GM23248 (cell line): ENCODE results near the gene LGALS3BP. TPM values are rescaled to one million over a fixed set of nuclear protein-coding genes. Genes with fewer than 3 reads are reported as not detected.

Experiments
- DNase-seq: peaks from one replicate; pipeline ENCODE4 v3.0.0-alpha.2; 2015
- H2AFZ ChIP-seq: fragments of 200-600 bp; sonication (generic); 2 replicates; pipeline ENCODE4 v1.6.1; 2016; ENCODE audit warnings: antibody characterized with exemption
- H3F3A ChIP-seq: fragments of 200-600 bp; sonication (generic); 2 replicates; pipeline ENCODE4 v1.6.1; 2016; ENCODE audit warnings: mild to moderate bottlenecking, antibody characterized with exemption, mixed run types; ENCODE audit not compliant: insufficient read depth
- H3K27ac ChIP-seq: fragments of 200-600 bp; sonication (generic); 2 replicates; pipeline ENCODE4 v1.5.1; 2016; ENCODE audit warnings: mild to moderate bottlenecking
- H3K27me3 ChIP-seq: fragments of 200-600 bp; sonication (generic); replicated peaks from 2 replicates; pipeline ENCODE4 v1.6.1; 2016; ENCODE audit warnings: mild to moderate bottlenecking; ENCODE audit not compliant: insufficient read depth
- H3K36me3 ChIP-seq: fragments of 200-600 bp; sonication (generic); 2 replicates; pipeline ENCODE4 v1.6.1; 2016; ENCODE audit warnings: low read depth, mild to moderate bottlenecking
- H3K4me1 ChIP-seq: fragments of 200-600 bp; sonication (generic); 2 replicates; pipeline ENCODE4 v1.6.1; 2016; ENCODE audit warnings: mild to moderate bottlenecking; ENCODE audit not compliant: insufficient read depth
- H3K4me2 ChIP-seq: fragments of 200-600 bp; sonication (generic); one replicate; pipeline ENCODE4 v1.6.1; 2016; ENCODE audit warnings: mild to moderate bottlenecking; ENCODE audit not compliant: unreplicated experiment
- H3K4me3 ChIP-seq: fragments of 200-600 bp; sonication (generic); 2 replicates; pipeline ENCODE4 v1.5.1; 2016; ENCODE audit warnings: mild to moderate bottlenecking
- H3K79me2 ChIP-seq: fragments of 200-600 bp; sonication (generic); 2 replicates; pipeline ENCODE4 v1.6.1; 2016; ENCODE audit warnings: mild to moderate bottlenecking; ENCODE audit not compliant: insufficient read depth
- H3K9ac ChIP-seq: fragments of 200-600 bp; sonication (generic); 2 replicates; pipeline ENCODE4 v1.6.1; 2016; ENCODE audit warnings: mild to moderate bottlenecking
- H3K9me2 ChIP-seq: fragments of 200-600 bp; sonication (generic); 2 replicates; pipeline ENCODE4 v1.6.1; 2016; ENCODE audit warnings: mixed run types, mild to moderate bottlenecking, moderate library complexity; ENCODE audit not compliant: insufficient read depth
- H3K9me3 ChIP-seq: fragments of 200-600 bp; sonication (generic); one replicate; pipeline ENCODE4 v1.6.1; 2017; ENCODE audit warnings: low read depth
- H4K20me1 ChIP-seq: fragments of 200-600 bp; sonication (generic); 2 replicates; pipeline ENCODE4 v1.6.0; 2016; ENCODE audit not compliant: insufficient read depth
- EZH2 ChIP-seq: fragments of 200-600 bp; sonication (generic); IDR thresholded peaks from 2 replicates; pipeline ENCODE4 v1.6.1; 2018; ENCODE audit warnings: antibody characterized with exemption, mild to moderate bottlenecking; ENCODE audit not compliant: insufficient read depth, poor library complexity, severe bottlenecking
- EZH2phosphoT487 ChIP-seq: fragments of 200-600 bp; sonication (generic); IDR thresholded peaks from 2 replicates; pipeline ENCODE4 v1.6.1; 2018; ENCODE audit warnings: antibody characterized with exemption, moderate library complexity, mild to moderate bottlenecking, low read depth; ENCODE audit not compliant: insufficient read depth
- WGBS, 2 experiments: methylation state at CpG; one replicate each; pipeline ENCODE4 v1.1.6; 2015 to 2017; ENCODE audit warnings: low lambda C conversion rate in 2 of 2, low coverage in 1 of 2; ENCODE audit errors: missing lambda C conversion rate in 2 of 2; 5-methylcytosine and 5-hydroxymethylcytosine counted together
- in situ Hi-C: fragments of 300-500 bp; cut with MboI; formaldehyde crosslinking; loops from 2 replicates; pipeline ENCODE4 v1.15.0; 2020
- polyA plus RNA-seq: library from polyadenylated mRNA; unstranded; fragments of >200 nt; fragmentation: Nextera tagmentation; extraction: Ambion mirVana; gene quantifications from 2 replicates; pipeline ENCODE4 v1.2.1, GENCODE V29; 2016
- total RNA-seq: library from RNA; depleted of rRNA; stranded (reverse); fragments of >200 nt; shearing (Covaris generic); gene quantifications from 2 replicates; pipeline ENCODE4 v1.2.3, GENCODE V29; 2014

The LGALS3BP gene
- total and polyA plus RNA-seq, 2 experiments from 2014 or later: 8.6 to 8.8 TPM

DNA sequence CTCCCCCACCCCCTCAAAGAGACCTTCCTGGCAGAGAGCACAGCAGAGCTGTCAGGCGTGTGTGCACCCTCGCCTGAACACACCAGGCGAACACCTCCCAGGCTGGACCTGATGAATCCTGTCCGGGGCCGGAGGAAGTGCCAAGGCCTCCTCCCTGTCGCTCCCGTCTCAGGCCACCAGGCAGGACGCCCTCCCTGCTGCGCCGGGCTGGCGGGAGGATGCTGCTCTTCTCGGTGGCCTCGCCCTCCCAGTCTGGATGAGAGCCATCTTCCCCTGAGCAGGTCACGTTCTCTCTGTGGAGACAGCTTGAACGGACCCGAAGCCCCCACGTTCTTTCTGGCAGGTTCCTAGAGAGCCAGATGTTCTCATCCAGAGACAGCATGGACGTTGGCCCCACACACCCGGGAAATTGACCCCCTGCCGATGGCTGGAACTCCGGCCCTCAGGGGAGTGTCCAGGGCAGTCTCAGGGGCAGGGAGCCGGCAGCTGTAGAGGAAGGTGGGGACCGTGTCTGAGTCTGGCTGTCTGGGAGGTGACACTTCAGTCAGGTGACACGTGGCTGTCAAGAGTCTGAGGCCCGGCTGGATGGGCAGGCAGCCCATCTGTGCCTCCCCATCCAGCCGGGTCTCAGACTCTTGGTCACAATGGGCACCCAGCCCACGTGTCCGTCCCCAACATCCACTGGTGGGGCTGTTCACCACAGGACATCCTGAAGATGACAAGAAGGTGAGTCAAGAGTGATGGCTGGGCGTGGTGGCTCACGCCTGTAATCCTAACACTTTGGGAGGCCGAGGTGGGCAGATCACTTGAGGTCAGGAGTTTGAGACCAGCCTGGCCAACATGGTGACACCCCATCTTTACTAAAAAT lies 49.6 kb downstream of the LGALS3BP start:
- H3K9me3 ChIP-seq: no peaks in the 10 kb centered on the region
- H4K20me1 ChIP-seq: no peaks in the 10 kb centered on the region
- 73% methylated on average over 31 of the region's 31 CpGs for WGBS, 2 experiments
- TF ChIP-seq EZH2: no peak
- TF ChIP-seq EZH2phosphoT487: no peak
- H3K79me2 ChIP-seq: no peaks in the 10 kb centered on the region
- no peak overlapping the region for H3K4me2 ChIP-seq
- H3K4me1 ChIP-seq: peaks cover 26% of the 10 kb centered on the region
- no peak for DNase-seq
- H3K9me2 ChIP-seq: no peaks in the 10 kb centered on the region
- H3K9ac ChIP-seq: no peak overlapping the region
- H3F3A ChIP-seq: peaks cover 32% of the 10 kb centered on the region
- no peak overlapping the region for H3K27ac ChIP-seq
- H2AFZ ChIP-seq: no peak overlapping the region
- H3K27me3 ChIP-seq: no peaks in the 10 kb centered on the region
- no peak overlapping the region for H3K4me3 ChIP-seq
- in situ Hi-C loops: no loop called here
- H3K36me3 ChIP-seq: no peaks in the 10 kb centered on the region

DNA sequence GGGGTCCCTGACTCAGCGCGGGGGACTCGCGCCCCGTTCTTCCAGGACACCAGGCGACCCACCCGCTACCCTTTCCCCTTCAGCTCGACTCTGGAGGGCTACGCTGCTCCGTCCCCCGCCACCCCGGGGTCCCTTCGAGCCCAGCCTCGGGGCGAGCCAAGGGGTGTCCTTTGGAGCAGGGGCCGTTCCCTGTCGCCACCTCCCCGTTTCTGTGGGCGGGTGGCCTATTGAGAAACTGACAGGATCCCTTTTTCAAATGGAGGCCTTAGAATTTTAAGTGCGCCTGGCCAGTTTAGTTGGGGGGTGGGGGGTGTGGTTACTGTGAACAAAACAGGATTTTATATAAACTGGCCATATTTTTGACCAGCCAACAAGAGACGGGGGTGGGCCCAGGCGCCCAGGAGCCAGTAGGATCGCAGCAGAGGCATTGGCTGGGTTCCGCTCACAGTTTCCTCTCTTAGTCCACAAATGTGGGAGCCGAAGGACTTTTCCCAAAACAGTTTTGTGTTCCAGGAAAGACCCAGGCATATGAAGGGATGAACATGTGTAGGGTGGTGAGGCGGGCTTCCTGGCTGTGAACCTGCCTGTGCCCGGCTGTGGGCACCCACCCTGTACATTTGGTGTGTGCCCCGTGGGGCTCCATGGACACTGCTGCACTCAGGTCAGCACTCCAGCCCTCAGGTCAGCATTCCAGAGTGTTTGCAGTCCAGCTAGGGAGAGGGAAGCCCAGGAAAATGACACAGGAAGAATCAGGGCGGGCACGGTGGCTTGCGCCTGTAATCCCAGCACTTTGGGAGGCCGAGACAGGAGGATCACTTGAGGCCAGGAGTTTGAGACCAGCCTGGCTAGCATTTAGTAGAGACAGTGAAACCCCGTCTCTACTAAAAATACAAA lies 53.8 kb downstream of the LGALS3BP start:
- peaks cover 25% of the 10 kb centered on the region for H3K4me1 ChIP-seq
- H4K20me1 ChIP-seq: no peaks in the 10 kb centered on the region; the same call in 1 of the 2 replicates
- peak overlapping the region; percentile 81 for H3K27ac ChIP-seq
- H3K9me3 ChIP-seq: no peaks in the 10 kb centered on the region
- DNase-seq: peak; percentile 96
- H2AFZ ChIP-seq: peak overlapping the region; percentile 94
- H3K4me3 ChIP-seq: peak overlapping the region; percentile 71
- peak overlapping the region; percentile 79 for H3K4me2 ChIP-seq
- TF ChIP-seq EZH2phosphoT487 (no peak), EZH2 (no peak)
- H3K36me3 ChIP-seq: no peaks in the 10 kb centered on the region
- H3K27me3 ChIP-seq: no peaks in the 10 kb centered on the region
- peak overlapping the region; percentile 81 for H3K9ac ChIP-seq
- H3K79me2 ChIP-seq: peaks cover 38% of the 10 kb centered on the region
- H3K9me2 ChIP-seq: no peaks in the 10 kb centered on the region
- WGBS, 2 experiments: 17 to 20% methylated on average over 24 to 31 of the region's 33 CpGs
- in situ Hi-C loops: no loop called here
- H3F3A ChIP-seq: peaks cover 32% of the 10 kb centered on the region

DNA sequence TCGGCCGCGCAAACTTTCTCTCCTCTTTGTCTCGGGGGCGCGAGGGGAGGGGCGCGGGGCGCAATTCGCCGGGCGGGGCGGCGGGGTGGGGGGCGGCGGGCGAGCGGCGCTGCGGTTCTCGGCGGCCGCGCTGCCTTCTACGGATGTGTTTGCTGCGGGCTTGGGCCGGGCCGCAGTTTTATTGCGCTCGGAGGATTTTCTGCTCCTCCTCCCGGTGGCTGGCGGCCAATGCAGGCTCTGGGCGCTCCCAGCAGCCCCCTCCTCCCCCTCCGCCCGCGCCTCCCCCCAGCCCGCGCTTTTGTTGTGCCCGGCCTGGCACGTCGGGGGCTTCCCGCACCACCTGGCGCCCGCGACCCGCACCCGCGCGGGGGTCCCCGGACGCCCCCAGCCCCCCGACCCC lies 54.5 kb downstream of the LGALS3BP start, which contains the start of gene TIMP2:
TIMP2 (minus strand) TSS at position 154 of the 400 bp plus-strand sequence. CDS start 299 bp downstream, outside the sequence.
- TF ChIP-seq EZH2 (no peak), EZH2phosphoT487 (no peak)
- H3K9ac ChIP-seq: peak within 1 kb of the TSS; percentile 82

More for the DNA sequence above, 54.5 kb downstream of the LGALS3BP start, which contains the start of gene TIMP2:
- peak within 1 kb of the TSS; percentile 100 for H3K4me2 ChIP-seq
- H3K27ac ChIP-seq: peak within 1 kb of the TSS; percentile 81
- no peaks in the 10 kb centered on the region; the same call in 1 of the 2 replicates for H4K20me1 ChIP-seq
- H3K27me3 ChIP-seq: no peaks in the 10 kb centered on the region
- in situ Hi-C loops: no loop called here
- H3K79me2 ChIP-seq: peaks cover 44% of the 10 kb centered on the region
- no peaks in the 10 kb centered on the region for H3K9me3 ChIP-seq
- H2AFZ ChIP-seq: peak within 1 kb of the TSS; percentile 94
- H3F3A ChIP-seq: peaks cover 37% of the 10 kb centered on the region
- peaks cover 32% of the 10 kb centered on the region for H3K4me1 ChIP-seq
- H3K4me3 ChIP-seq: peak within 1 kb of the TSS; percentile 80
- H3K9me2 ChIP-seq: no peaks in the 10 kb centered on the region
- peak; percentile 93 for DNase-seq
- 0% methylated on average over 34 of the region's 52 CpGs; no CpG with 5 or more reads in 1 of the 2 experiments for WGBS, 2 experiments
- no peaks in the 10 kb centered on the region for H3K36me3 ChIP-seq
